ENCODE measurements around the gene CRIP1. TPM values are rescaled to one million over a fixed set of nuclear protein-coding genes. Genes with fewer than 3 reads are reported as not detected.
A peak's percentile ranks its signal among the peaks of the same experiment; 100 is the strongest.

Gene CRIP1
- total and polyA plus RNA-seq, 2 donors (not counting 3 experiments of a cell fraction or from before 2014, with no cell fraction given) = 3.1 to 8.1 TPM

GRCh38 chr14:105442834-105443233, 43.9 kb upstream of the CRIP1 start:
- Histone ChIP-seq H3K9me3 (replicated peaks; ENCODE audit: control insufficient read depth, insufficient read depth, low read length) (no peaks in the 10 kb centered on the region), H3K27me3 (ENCODE audit: control insufficient read depth in 2 of 2, insufficient read depth in 2 of 2, low read length in 2 of 2) (no peaks in the 10 kb centered on the region), H3K79me2 (ENCODE audit: control insufficient read depth, insufficient read depth, low read length) (peaks cover 16% of the 10 kb centered on the region), H3K4me3 (replicated peaks in 1 of 3; ENCODE audit: insufficient read depth in 1 of 3, low read depth in 1 of 3, low read length in 3 of 3) (no peak overlapping the region), H3K27ac (ENCODE audit: insufficient read depth, low read depth, low read length) (no peak overlapping the region), H3K36me3 (ENCODE audit: control insufficient read depth in 2 of 2, extremely low read depth in 1 of 2, insufficient read depth in 2 of 2, low read length in 2 of 2) (peaks cover 0 to 29% of the 10 kb centered on the region in 2 experiments), H3K9ac (replicated peaks; ENCODE audit: extremely low read depth, insufficient read depth, low read length) (no peak overlapping the region), H4K20me1 (replicated peaks; ENCODE audit: control insufficient read depth, extremely low read depth, insufficient read depth, low read length) (no peaks in the 10 kb centered on the region), H3K4me1 (ENCODE audit: control insufficient read depth, extremely low read depth, insufficient read depth, low read length) (no peaks in the 10 kb centered on the region), H3K4me2 (ENCODE audit: insufficient read depth, low read length) (no peak overlapping the region), H3K9me1 (replicated peaks; ENCODE audit: control insufficient read depth, extremely low read depth, insufficient read depth, low read length) (no peaks in the 10 kb centered on the region), H2AFZ (ENCODE audit: low read depth, low read length) (no peak overlapping the region)
- DNase-seq (ENCODE audit: low read depth, low spot score) (no peak), FAIRE-seq (no peak)
- intact Hi-C loops (cut with micrococcal nuclease) (no loop called here), dilution Hi-C loops (cut with MboI; ENCODE audit: extremely low pct_ligation_motif_present, low sequenced_read_pairs) (no loop called here)
- BruUV-seq (replicated peaks) = no TSS peak
- POLR2A ChIA-PET = no interaction called here
- CTCF ChIA-PET = no interaction called here
- TF ChIP-seq MYC (IDR thresholded peaks at IDR 0.05; ENCODE audit: low read depth, low read length) (no peak), POLR2A (IDR thresholded peaks at IDR 0.05; ENCODE audit: low read depth, low read length) (no peak), JUN (IDR thresholded peaks at IDR 0.05; ENCODE audit: borderline replicate concordance, insufficient read depth, insufficient read length, low read depth) (no peak), FOS (IDR thresholded peaks at IDR 0.05; ENCODE audit: borderline replicate concordance, insufficient read depth, low read length) (no peak), POLR2AphosphoS5 (IDR thresholded peaks at IDR 0.05; ENCODE audit: insufficient read depth, low read depth, low read length) (no peak), MAX (IDR thresholded peaks at IDR 0.05; ENCODE audit: insufficient read depth, insufficient read length) (no peak)

GRCh38 chr14:105444859-105445258, 41.8 kb upstream of the CRIP1 start:
- dilution Hi-C loops (cut with MboI; ENCODE audit: extremely low pct_ligation_motif_present, low sequenced_read_pairs) (no loop called here), intact Hi-C loops (cut with micrococcal nuclease) (no loop called here)
- Histone ChIP-seq H3K27ac (ENCODE audit: insufficient read depth, low read depth, low read length) (no peak overlapping the region), H3K4me3 (replicated peaks in 1 of 3; ENCODE audit: insufficient read depth in 1 of 3, low read depth in 1 of 3, low read length in 3 of 3) (no peak overlapping the region), H3K79me2 (ENCODE audit: control insufficient read depth, insufficient read depth, low read length) (peaks cover 6% of the 10 kb centered on the region), H3K27me3 (ENCODE audit: control insufficient read depth in 2 of 2, insufficient read depth in 2 of 2, low read length in 2 of 2) (no peaks in the 10 kb centered on the region), H2AFZ (ENCODE audit: low read depth, low read length) (no peak overlapping the region), H3K9me3 (replicated peaks; ENCODE audit: control insufficient read depth, insufficient read depth, low read length) (no peaks in the 10 kb centered on the region), H3K36me3 (ENCODE audit: control insufficient read depth in 2 of 2, extremely low read depth in 1 of 2, insufficient read depth in 2 of 2, low read length in 2 of 2) (peaks cover 0 to 17% of the 10 kb centered on the region in 2 experiments), H4K20me1 (replicated peaks; ENCODE audit: control insufficient read depth, extremely low read depth, insufficient read depth, low read length) (no peaks in the 10 kb centered on the region), H3K9me1 (replicated peaks; ENCODE audit: control insufficient read depth, extremely low read depth, insufficient read depth, low read length) (no peaks in the 10 kb centered on the region), H3K4me2 (ENCODE audit: insufficient read depth, low read length) (no peak overlapping the region), H3K4me1 (ENCODE audit: control insufficient read depth, extremely low read depth, insufficient read depth, low read length) (no peaks in the 10 kb centered on the region), H3K9ac (replicated peaks; ENCODE audit: extremely low read depth, insufficient read depth, low read length) (no peak overlapping the region)
- CTCF ChIA-PET = interaction anchor here (0.6 kb wide), 1 partner anchor 45 kb away, joined by 3 read pairs; no protein-coding TSS in a partner anchor
- no peak for FAIRE-seq
- no TSS peak for BruUV-seq (replicated peaks)
- TF ChIP-seq MYC (IDR thresholded peaks at IDR 0.05; ENCODE audit: low read depth, low read length) = no peak
- TF ChIP-seq POLR2AphosphoS5 (IDR thresholded peaks at IDR 0.05; ENCODE audit: insufficient read depth, low read depth, low read length) = peak; percentile 13
- no peak for DNase-seq (ENCODE audit: low read depth, low spot score)
- POLR2A ChIA-PET = no interaction called here

Data from endothelial cell of umbilical vein (primary cell).